RWPE1 (cell line): Measurements from ENCODE around the gene BLOC1S5.

Experiments
- CTCF ChIA-PET: fragments of 350-600 bp; sonication (Branson Sonifier 250); formaldehyde crosslinking; extraction: SDS; loops from one replicate; lab custom pipeline; 2021; lab: Yijun Ruan, JAX
- POLR2A ChIA-PET: fragments of 400-600 bp; formaldehyde crosslinking; extraction: SDS; loops from one replicate; lab custom pipeline; 2020; ENCODE audit warnings: antibody characterized with exemption; ENCODE audit not compliant: low non-redundant PET; lab: Yijun Ruan, JAX
- DNase-seq: peaks from one replicate; pipeline ENCODE4 v3.0.0; 2012; ENCODE audit warnings: low spot score
- H3K27ac ChIP-seq: fragments of 450-650 bp; 2 replicates; pipeline ENCODE4 v1.5.1; 2017
- TF ChIP-seq, protein P1 (sequence below): fragments of 450-650 bp; conservative IDR thresholded peaks from 2 replicates; pipeline ENCODE4 v1.5.1; 2017; ENCODE audit warnings: low read depth, mild to moderate bottlenecking

The BLOC1S5 gene

DNA sequence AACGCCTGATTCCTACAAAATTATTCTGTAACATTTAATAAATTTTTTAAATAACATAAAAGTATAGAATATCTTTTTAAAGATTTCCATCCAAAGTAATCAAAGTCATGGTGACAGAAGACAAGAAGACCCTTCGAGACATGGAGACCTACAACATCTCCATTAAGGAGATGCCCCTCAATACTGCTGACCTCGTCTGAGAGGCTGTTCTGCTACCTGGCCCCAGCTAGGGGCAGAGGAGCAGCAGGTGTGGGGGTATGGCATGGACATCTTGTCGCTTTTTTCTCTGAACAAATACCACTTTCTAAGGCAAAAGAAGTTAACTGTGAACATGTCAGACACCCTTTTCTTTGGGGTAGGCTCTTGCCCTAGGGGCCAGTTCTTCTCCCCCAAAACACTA is 44.1 kb downstream of the BLOC1S5 start:
- CTCF ChIA-PET: interaction anchor here (0.6 kb wide), 1 partner anchor 100 kb away, joined by 6 read pairs; no protein-coding TSS in a partner anchor
- no peak for DNase-seq
- TF ChIP-seq, protein P1, sequence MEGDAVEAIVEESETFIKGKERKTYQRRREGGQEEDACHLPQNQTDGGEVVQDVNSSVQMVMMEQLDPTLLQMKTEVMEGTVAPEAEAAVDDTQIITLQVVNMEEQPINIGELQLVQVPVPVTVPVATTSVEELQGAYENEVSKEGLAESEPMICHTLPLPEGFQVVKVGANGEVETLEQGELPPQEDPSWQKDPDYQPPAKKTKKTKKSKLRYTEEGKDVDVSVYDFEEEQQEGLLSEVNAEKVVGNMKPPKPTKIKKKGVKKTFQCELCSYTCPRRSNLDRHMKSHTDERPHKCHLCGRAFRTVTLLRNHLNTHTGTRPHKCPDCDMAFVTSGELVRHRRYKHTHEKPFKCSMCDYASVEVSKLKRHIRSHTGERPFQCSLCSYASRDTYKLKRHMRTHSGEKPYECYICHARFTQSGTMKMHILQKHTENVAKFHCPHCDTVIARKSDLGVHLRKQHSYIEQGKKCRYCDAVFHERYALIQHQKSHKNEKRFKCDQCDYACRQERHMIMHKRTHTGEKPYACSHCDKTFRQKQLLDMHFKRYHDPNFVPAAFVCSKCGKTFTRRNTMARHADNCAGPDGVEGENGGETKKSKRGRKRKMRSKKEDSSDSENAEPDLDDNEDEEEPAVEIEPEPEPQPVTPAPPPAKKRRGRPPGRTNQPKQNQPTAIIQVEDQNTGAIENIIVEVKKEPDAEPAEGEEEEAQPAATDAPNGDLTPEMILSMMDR: no peak
- no peak overlapping the region for H3K27ac ChIP-seq
- POLR2A ChIA-PET: no interaction called here

DNA sequence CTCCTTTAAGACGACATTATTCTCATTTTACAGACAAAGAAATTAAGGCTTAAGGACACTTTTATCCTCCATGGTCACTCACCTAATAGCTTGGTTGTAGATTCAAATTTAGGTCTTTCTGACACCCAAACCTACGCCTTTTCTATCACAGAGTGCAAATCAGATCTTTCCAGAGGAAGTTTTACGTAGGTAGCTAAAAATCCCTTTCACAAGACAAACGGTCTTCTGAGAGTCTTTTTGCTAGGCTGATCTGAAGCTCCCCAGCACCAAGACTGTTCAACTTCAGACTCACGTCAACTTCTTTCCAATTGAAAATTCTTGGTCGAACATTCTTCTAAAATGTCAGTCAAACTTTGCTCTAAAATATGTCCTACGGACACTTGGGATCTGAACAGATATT is 46.5 kb downstream of the BLOC1S5 start:
- DNase-seq: no peak
- TF ChIP-seq, protein P1: no peak
- POLR2A ChIA-PET: no interaction called here
- no peak overlapping the region for H3K27ac ChIP-seq
- CTCF ChIA-PET: interaction anchor here (0.5 to 0.6 kb wide), 3 partner anchors 12 to 37 kb away, joined by 3 to 4 read pairs (median 4); no protein-coding TSS in a partner anchor

DNA sequence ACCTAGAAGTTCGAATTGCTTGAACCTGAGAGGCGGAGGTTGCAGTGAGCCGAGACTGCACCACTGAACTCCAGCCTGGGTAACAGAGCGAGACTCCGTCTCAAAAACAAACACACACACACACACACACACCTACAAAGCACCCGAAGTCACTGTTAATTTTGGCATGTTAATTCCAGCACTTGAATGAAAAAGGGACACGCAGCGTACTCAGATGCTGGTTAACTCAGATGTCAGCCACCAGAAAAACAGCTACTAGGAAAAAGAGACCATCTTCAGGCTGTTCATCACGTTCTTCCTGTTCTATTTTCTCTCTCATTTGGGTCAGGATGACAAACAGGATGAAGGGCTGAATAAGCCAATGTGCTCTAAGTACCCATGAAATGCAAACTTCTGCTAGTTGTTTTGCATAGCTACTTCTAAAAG is 46.9 kb downstream of the BLOC1S5 start:
- no peak overlapping the region for H3K27ac ChIP-seq
- no peak for DNase-seq
- ChIA-PET POLR2A (no interaction called here), CTCF (no interaction called here)
- TF ChIP-seq, protein P1: no peak

DNA sequence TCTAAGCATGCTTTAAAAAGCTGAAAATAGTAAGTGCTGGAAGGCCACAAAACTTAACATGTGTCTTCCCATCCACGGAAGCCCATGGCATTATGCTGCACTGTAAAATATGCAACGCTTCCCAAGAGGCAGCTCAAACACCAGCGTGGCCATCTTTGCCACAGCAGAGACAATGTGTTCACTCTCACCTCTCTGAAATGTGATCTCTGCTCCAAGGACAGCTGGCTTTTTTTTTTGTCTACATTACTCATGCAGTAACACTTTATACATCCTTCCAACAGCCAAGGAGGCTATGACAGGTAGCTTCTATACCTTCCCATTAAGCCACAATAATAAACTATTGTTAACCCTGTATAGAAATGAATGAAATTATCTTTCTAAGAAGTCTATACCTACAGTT is 49.2 kb downstream of the BLOC1S5 start:
- DNase-seq: no peak
- TF ChIP-seq, protein P1: no peak
- POLR2A ChIA-PET: no interaction called here
- CTCF ChIA-PET: interaction anchor here (0.7 to 1.2 kb wide), 2 partner anchors 22 to 137 kb away, joined by 3 read pairs; no protein-coding TSS in a partner anchor
- no peak overlapping the region for H3K27ac ChIP-seq

DNA sequence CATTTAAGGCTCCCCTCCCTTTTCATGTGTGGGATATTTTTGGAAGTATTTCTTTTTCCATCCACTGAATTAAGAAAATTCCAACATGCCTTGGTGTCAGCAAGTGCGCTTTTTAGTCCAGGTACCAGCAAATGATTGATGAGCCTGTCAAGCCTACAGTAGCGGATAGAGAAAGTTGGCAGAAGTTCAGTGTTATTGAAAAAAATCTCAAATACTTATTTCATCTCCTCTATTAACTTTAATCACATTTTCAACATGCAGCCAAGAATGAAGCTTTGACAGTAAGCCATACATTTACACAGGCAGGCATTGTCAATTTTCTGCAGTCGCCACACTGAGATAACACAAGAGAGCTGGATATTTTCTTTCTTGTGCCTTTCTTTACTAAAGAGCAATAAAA is 50.4 kb downstream of the BLOC1S5 start:
- TF ChIP-seq, protein P1: no peak
- ChIA-PET CTCF (no interaction called here), POLR2A (interaction anchor here (0.7 kb wide), 1 partner anchor 417 kb away, joined by 9 read pairs; no protein-coding TSS in a partner anchor)
- DNase-seq: no peak
- no peak overlapping the region for H3K27ac ChIP-seq

DNA sequence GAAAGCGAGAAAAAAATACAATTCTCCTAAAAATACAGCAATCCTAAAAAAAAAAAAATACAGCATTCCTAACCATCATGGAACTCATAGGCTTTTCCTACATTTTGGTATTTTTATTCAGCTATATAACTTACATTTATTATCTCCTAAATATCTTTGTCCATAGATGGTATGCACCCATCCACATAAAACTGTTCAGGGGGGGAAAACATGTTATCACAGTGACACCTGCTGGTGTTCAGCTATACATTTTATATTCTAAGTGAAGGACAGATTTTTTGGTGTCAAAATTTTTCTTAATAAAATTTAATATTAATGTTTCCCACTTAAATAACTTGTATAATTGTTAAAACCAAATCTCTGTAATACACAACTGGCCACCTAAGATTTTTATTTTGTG is 58.0 kb downstream of the BLOC1S5 start:
- TF ChIP-seq, protein P1: peak; percentile 49
- peak; percentile 67 for DNase-seq
- CTCF ChIA-PET: interaction anchor here (0.6 to 1.5 kb wide), 9 partner anchors 18 to 285 kb away, joined by 3 to 5 read pairs (median 4); no protein-coding TSS in a partner anchor
- POLR2A ChIA-PET: no interaction called here
- no peak overlapping the region for H3K27ac ChIP-seq
